GM12878 (cell line): ENCODE data around the gene HRNR. TPM values are rescaled to one million over a fixed set of nuclear protein-coding genes. Genes with fewer than 3 reads are reported as not detected.

Source experiments
- ATAC-seq: fragments of 200-7000 bp; cut with Tn5 transposase; 3 replicates; pipeline ENCODE4 v1.9.1; 2020; ENCODE audit warnings: mild to moderate bottlenecking, moderate library complexity
- BruUV-seq: library from RNA; stranded (reverse); fragments of 400-500 nt; replicated peaks from 2 replicates; lab custom pipeline; 2021; lab: Mats Ljungman, UMichigan
- CTCF ChIA-PET: fragments of 300-600 bp; sonication (Branson Sonifier 250); formaldehyde crosslinking; extraction: SDS; loops from one replicate; lab custom pipeline; 2021; ENCODE audit warnings: inconsistent platforms; lab: Yijun Ruan, JAX
- POLR2A ChIA-PET: fragments of 350-600 bp; formaldehyde crosslinking; extraction: SDS; loops from one replicate; lab custom pipeline; 2021; ENCODE audit warnings: inconsistent platforms; lab: Charles Lee
- RAD21 ChIA-PET: fragments of 300-600 bp; sonication (Branson Sonifier 250); formaldehyde crosslinking; loops from one replicate; lab custom pipeline; 2023; ENCODE audit warnings: antibody characterized with exemption; ENCODE audit not compliant: unreplicated experiment; lab: Charles Lee
- SMC1A ChIA-PET: fragments of 300-600 bp; sonication (Branson Sonifier 250); formaldehyde crosslinking; loops from one replicate; lab custom pipeline; 2023; ENCODE audit not compliant: unreplicated experiment, uncharacterized antibody; lab: Charles Lee
- DNase-seq: peaks from one replicate; pipeline ENCODE4 v3.0.0-alpha.2; 2011; ENCODE audit warnings: low read depth, low spot score
- FAIRE-seq: peaks from 3 replicates; lab custom pipeline; 2011; peaks lifted over from hg19 to GRCh38; lab: Jason Lieb, UNC
- H2AFZ ChIP-seq: 2 replicates; pipeline ENCODE4 v1.6.0; 2011; ENCODE audit warnings: low read depth, low read length, control low read depth; ENCODE audit not compliant: control insufficient read depth
- H3K27ac ChIP-seq: 2 replicates; pipeline ENCODE4 v1.5.1; 2011; ENCODE audit warnings: control low read depth; ENCODE audit not compliant: control insufficient read depth, insufficient read depth
- H3K27me3 ChIP-seq, 2 experiments: replicated peaks in 1 of 2; 2 replicates each; pipeline versions ENCODE4 v1.6.0 to v1.6.1; 2011; ENCODE audit warnings: low read length in 1 of 2; ENCODE audit not compliant: control insufficient read depth in 2 of 2, insufficient read depth in 2 of 2
- H3K36me3 ChIP-seq, 2 experiments: 2 replicates each; pipeline ENCODE4 v1.5.1; 2011; ENCODE audit warnings: low read length in 1 of 2; ENCODE audit not compliant: control insufficient read depth in 2 of 2, insufficient read depth in 2 of 2
- H3K4me1 ChIP-seq: 2 replicates; pipeline ENCODE4 v1.6.1; 2011; ENCODE audit warnings: mild to moderate bottlenecking, low read length, moderate library complexity, mixed read lengths; ENCODE audit not compliant: control insufficient read depth, insufficient read depth
- H3K4me2 ChIP-seq: 2 replicates; pipeline ENCODE4 v1.6.0; 2011; ENCODE audit warnings: control low read depth; ENCODE audit not compliant: control insufficient read depth, insufficient read depth
- H3K4me3 ChIP-seq: fragments of 200-600 bp; sonication (generic); 2 replicates; pipeline ENCODE4 v1.5.1; 2016
- H3K79me2 ChIP-seq: 2 replicates; pipeline ENCODE4 v1.6.0; 2011; ENCODE audit warnings: low read length; ENCODE audit not compliant: control insufficient read depth, insufficient read depth
- H3K9ac ChIP-seq: 2 replicates; pipeline ENCODE4 v1.8.0; 2011; ENCODE audit warnings: low read length, control low read depth, mixed read lengths; ENCODE audit not compliant: control insufficient read depth, insufficient read depth
- H3K9me3 ChIP-seq: replicated peaks from 3 replicates; pipeline ENCODE4 v1.5.1; 2011; ENCODE audit warnings: mild to moderate bottlenecking, low read length; ENCODE audit not compliant: control insufficient read depth, insufficient read depth
- H4K20me1 ChIP-seq: 2 replicates; pipeline ENCODE4 v1.6.0; 2011; ENCODE audit not compliant: control insufficient read depth, insufficient read depth
- BACH1 ChIP-seq: fragments of 450-650 bp; IDR thresholded peaks from 2 replicates; pipeline ENCODE4 v1.6.1; 2017; ENCODE audit warnings: mild to moderate bottlenecking, borderline replicate concordance
- BCL11A ChIP-seq: IDR thresholded peaks from 2 replicates; pipeline ENCODE4 v1.6.1; 2011; ENCODE audit warnings: low read depth, low read length
- CBX5 ChIP-seq: sonication (generic); IDR thresholded peaks from 2 replicates; pipeline ENCODE4 v1.6.1; 2016; ENCODE audit warnings: low read depth, moderate library complexity, mild to moderate bottlenecking, inconsistent platforms
- CEBPB ChIP-seq, 2 experiments: fragments of 150-350 bp in 1 of 2; IDR thresholded peaks; 2 replicates each; pipeline ENCODE4 v1.6.1; 2012 to 2014; ENCODE audit warnings: low read depth in 2 of 2, low read length in 2 of 2, borderline replicate concordance in 1 of 2, inconsistent platforms in 1 of 2
- NR2C1 ChIP-seq: fragments of 450-650 bp; IDR thresholded peaks from 2 replicates; pipeline ENCODE4 v1.6.1; 2017; ENCODE audit warnings: antibody characterized with exemption, mild to moderate bottlenecking, moderate library complexity
- SPI1 ChIP-seq: IDR thresholded peaks from 2 replicates; pipeline ENCODE4 v1.6.1; 2011; ENCODE audit warnings: low read depth, mild to moderate bottlenecking, low read length, moderate library complexity, borderline replicate concordance; ENCODE audit not compliant: insufficient read depth
- TCF3 ChIP-seq: IDR thresholded peaks from 2 replicates; pipeline ENCODE4 v1.6.1; 2012; ENCODE audit warnings: low read depth, mild to moderate bottlenecking, low read length, borderline replicate concordance; ENCODE audit not compliant: insufficient read depth
- WGBS: methylation state at CpG from one replicate; pipeline ENCODE4 v1.1.6; 2016; ENCODE audit warnings: low lambda C conversion rate; ENCODE audit not compliant: insufficient replicate concordance, insufficient coverage; ENCODE audit errors: missing lambda C conversion rate; 5-methylcytosine and 5-hydroxymethylcytosine counted together
- in situ Hi-C: fragments of 300-500 bp; cut with MboI; formaldehyde crosslinking; loops from 9 replicates; pipeline ENCODE4 v1.14.3; 2018; ENCODE audit warnings: mixed read lengths
- intact Hi-C: fragments of 100-400 bp; cut with micrococcal nuclease; formaldehyde crosslinking; loops from one replicate; pipeline ENCODE4 v1.14.2; 2022; ENCODE audit not compliant: unreplicated experiment
- polyA plus RNA-seq, 11 experiments: library from polyadenylated mRNA; depleted of rRNA in 4 of 11; unstranded in 6 of 11; stranded (reverse) in 5 of 11; fragments of >200 nt; fragmentation: Nextera tagmentation in 4 of 11; fragmentation: Illumina TruSeq in 1 of 11; extraction: Ambion mirVana in 4 of 11; extraction: Trizol in 1 of 11; gene quantifications; 1 replicate in 1 of 11; 2 replicates in 10 of 11; pipeline versions ENCODE4 v1.2.1 to v1.2.3, GENCODE V29; 2011 to 2016; ENCODE audit warnings: inconsistent platforms in 2 of 11, missing spikeins in 2 of 11, low read depth in 1 of 11
- total RNA-seq, 4 experiments: library from RNA; depleted of rRNA in 3 of 4; stranded (reverse); fragments of >200 nt in 3 of 4; fragmentation: Illumina TruSeq in 1 of 4; extraction: Trizol in 1 of 4; gene quantifications; 2 replicates each; pipeline versions ENCODE4 v1.2.1 to v1.2.3, GENCODE V29; 2013 to 2021
- TF ChIP-seq, protein P1 (sequence below): IDR thresholded peaks from 2 replicates; pipeline ENCODE4 v1.6.1; 2011; ENCODE audit warnings: borderline replicate concordance, low read depth, mild to moderate bottlenecking, moderate library complexity, mixed read lengths, low read length; ENCODE audit not compliant: insufficient read depth; ENCODE audit errors: extremely low read length
- TF ChIP-seq, protein P2 (sequence below): fragments of 450-650 bp; IDR thresholded peaks from 2 replicates; pipeline ENCODE4 v1.6.1; 2017; ENCODE audit warnings: mild to moderate bottlenecking
- TF ChIP-seq, protein P3 (sequence below): IDR thresholded peaks from 2 replicates; pipeline ENCODE4 v1.6.1; 2011; ENCODE audit warnings: borderline replicate concordance, low read depth, mild to moderate bottlenecking, moderate library complexity, low read length; ENCODE audit not compliant: insufficient read depth, poor library complexity, severe bottlenecking

The HRNR gene
- total and polyA plus RNA-seq, 10 of the 15 experiments (the other 5 are each of a cell fraction or from before 2014, with no cell fraction given): not detected

DNA sequence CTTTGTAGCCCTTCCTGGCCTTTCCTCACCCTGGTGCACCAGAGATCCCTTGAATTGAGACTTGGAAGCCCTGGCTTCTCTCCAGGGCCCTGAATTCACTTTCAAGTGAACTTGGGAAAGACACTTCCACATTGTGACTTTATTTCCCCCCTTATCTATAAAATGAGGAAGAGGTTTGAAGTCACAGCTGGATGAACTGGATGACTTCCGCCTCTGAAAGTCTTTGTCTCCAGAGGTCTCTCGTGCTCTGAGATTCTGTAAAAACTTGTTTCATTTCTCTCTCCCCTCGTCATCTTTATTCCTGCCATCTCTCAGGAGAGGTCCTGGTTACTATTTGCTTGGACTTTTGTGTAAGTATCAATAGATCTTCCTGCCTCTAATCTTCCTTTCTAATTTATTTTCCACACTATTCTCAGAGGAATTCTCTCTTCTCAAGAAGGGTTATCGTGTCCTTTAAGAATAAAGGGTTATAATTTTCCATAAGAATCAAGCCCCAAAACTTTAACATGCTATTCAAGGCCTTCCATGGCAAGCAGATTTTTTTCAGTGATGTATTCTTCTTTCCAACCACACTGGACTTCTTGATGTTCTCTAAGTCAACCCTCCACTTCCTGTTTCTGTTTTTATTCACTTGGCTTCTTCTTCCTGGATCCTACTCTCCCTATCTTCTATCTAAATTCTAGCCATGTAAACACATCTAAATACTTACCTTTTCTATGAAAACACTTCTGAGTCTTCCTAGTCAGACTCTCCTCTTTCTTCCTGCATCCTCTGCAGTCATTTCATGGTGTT lies 58.5 kb downstream of the HRNR start:
- DNase-seq (no peak), ATAC-seq (no peak), FAIRE-seq (no peak)
- Histone ChIP-seq H3K27ac (no peak overlapping the region), H3K79me2 (no peaks in the 10 kb centered on the region), H3K36me3 (no peaks in the 10 kb centered on the region), H2AFZ (peak overlapping the region; percentile 35; the same call in 1 of the 2 replicates), H3K4me2 (no peak overlapping the region; the same call in 1 of the 2 replicates), H4K20me1 (no peaks in the 10 kb centered on the region), H3K4me1 (peaks cover 14% of the 10 kb centered on the region), H3K9me3 (no peaks in the 10 kb centered on the region), H3K4me3 (no peak overlapping the region), H3K27me3 (no peaks in the 10 kb centered on the region), H3K9ac (no peak overlapping the region)
- TF ChIP-seq SPI1: peak; percentile 54; the same call in 1 of the 2 replicates
- TF ChIP-seq BCL11A: no peak
- CTCF ChIA-PET: interaction anchor here (1.2 kb wide), 1 partner anchor 457 kb away, joined by 3 read pairs; no protein-coding TSS in a partner anchor
- POLR2A ChIA-PET: no interaction called here
- RAD21 ChIA-PET: no interaction called here
- intact Hi-C loops: no loop called here
- BruUV-seq: no TSS peak
- in situ Hi-C loops: no loop called here
- SMC1A ChIA-PET: no interaction called here
- WGBS: 23% methylated on average over 4 of the region's 4 CpGs

DNA sequence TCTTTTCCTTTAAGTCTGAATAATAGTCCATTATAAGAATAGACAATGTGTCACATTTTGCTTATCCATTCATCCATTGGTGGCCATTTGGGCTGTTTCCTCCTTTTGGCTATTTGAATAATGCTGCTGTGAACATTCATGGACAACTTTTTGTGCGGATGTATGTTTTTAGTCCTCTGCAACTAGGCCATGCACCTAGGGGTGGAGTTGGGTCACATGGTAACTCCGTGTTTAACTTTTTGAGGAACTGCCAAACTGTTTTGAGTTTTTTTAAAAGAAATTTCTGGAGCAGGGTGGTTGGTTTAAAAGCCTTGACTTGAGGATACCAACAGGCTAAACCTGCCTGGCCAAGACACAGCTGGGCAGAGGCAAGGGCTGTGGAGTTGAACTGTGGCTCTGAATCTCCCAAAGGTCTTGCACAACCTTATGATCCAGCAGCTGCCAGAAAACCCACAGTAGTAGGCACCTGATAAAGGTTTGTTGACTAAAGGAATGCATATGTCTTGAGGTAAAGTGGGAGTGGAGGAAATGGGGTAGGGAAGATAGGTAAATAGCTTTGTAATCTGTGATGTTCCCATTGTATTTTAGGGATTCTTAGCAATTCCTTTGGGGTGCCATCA lies 59.4 kb downstream of the HRNR start:
- ATAC-seq: no peak
- FAIRE-seq: no peak
- ChIA-PET POLR2A (no interaction called here), RAD21 (no interaction called here), CTCF (no interaction called here), SMC1A (no interaction called here)
- no peak for DNase-seq
- Histone ChIP-seq H3K79me2 (no peaks in the 10 kb centered on the region), H3K9ac (no peak overlapping the region), H3K4me2 (no peak overlapping the region), H3K4me3 (no peak overlapping the region), H2AFZ (no peak overlapping the region), H3K9me3 (no peaks in the 10 kb centered on the region), H3K27ac (no peak overlapping the region), H3K4me1 (peaks cover 8% of the 10 kb centered on the region; the same call in 1 of the 2 replicates), H3K36me3 (no peaks in the 10 kb centered on the region), H3K27me3 (no peaks in the 10 kb centered on the region), H4K20me1 (no peaks in the 10 kb centered on the region)
- intact Hi-C loops: no loop called here
- no TSS peak for BruUV-seq
- WGBS: 40% methylated on average over 2 of the region's 2 CpGs
- in situ Hi-C loops: no loop called here
- TF ChIP-seq BACH1: no peak
- TF ChIP-seq CEBPB (IDR thresholded peaks at IDR 0.05; ENCODE audit: borderline replicate concordance in 1 of 2, low read depth in 2 of 2, low read length in 2 of 2): no peak
- no peak for TF ChIP-seq TCF3
- TF ChIP-seq, protein P1, sequence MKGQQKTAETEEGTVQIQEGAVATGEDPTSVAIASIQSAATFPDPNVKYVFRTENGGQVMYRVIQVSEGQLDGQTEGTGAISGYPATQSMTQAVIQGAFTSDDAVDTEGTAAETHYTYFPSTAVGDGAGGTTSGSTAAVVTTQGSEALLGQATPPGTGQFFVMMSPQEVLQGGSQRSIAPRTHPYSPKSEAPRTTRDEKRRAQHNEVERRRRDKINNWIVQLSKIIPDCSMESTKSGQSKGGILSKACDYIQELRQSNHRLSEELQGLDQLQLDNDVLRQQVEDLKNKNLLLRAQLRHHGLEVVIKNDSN: no peak
- TF ChIP-seq, protein P2, sequence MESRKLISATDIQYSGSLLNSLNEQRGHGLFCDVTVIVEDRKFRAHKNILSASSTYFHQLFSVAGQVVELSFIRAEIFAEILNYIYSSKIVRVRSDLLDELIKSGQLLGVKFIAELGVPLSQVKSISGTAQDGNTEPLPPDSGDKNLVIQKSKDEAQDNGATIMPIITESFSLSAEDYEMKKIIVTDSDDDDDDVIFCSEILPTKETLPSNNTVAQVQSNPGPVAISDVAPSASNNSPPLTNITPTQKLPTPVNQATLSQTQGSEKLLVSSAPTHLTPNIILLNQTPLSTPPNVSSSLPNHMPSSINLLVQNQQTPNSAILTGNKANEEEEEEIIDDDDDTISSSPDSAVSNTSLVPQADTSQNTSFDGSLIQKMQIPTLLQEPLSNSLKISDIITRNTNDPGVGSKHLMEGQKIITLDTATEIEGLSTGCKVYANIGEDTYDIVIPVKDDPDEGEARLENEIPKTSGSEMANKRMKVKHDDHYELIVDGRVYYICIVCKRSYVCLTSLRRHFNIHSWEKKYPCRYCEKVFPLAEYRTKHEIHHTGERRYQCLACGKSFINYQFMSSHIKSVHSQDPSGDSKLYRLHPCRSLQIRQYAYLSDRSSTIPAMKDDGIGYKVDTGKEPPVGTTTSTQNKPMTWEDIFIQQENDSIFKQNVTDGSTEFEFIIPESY: no peak
- TF ChIP-seq CBX5: no peak
- TF ChIP-seq, protein P3, sequence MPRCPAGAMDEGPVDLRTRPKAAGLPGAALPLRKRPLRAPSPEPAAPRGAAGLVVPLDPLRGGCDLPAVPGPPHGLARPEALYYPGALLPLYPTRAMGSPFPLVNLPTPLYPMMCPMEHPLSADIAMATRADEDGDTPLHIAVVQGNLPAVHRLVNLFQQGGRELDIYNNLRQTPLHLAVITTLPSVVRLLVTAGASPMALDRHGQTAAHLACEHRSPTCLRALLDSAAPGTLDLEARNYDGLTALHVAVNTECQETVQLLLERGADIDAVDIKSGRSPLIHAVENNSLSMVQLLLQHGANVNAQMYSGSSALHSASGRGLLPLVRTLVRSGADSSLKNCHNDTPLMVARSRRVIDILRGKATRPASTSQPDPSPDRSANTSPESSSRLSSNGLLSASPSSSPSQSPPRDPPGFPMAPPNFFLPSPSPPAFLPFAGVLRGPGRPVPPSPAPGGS: no peak
- no peak for TF ChIP-seq NR2C1
